PC-9 (cell line): ENCODE measurements around the gene WDR26. TPM values are rescaled to one million over a fixed set of nuclear protein-coding genes. Genes with fewer than 3 reads are reported as not detected.

Experiments used
- BruUV-seq: library from RNA; stranded (reverse); fragments of 400-500 nt; replicated peaks from 2 replicates; lab custom pipeline; 2021; lab: Mats Ljungman, UMichigan
- CTCF ChIA-PET: fragments of 300-600 bp; sonication (Branson Sonifier 250); formaldehyde crosslinking; loops from one replicate; lab custom pipeline; 2022; ENCODE audit warnings: antibody characterized with exemption; lab: Charles Lee
- POLR2A ChIA-PET: fragments of 300-600 bp; sonication (Branson Sonifier 250); formaldehyde crosslinking; loops from one replicate; lab custom pipeline; 2022; ENCODE audit warnings: antibody characterized with exemption; ENCODE audit not compliant: unreplicated experiment; lab: Charles Lee
- DNase-seq, 2 experiments: peaks; one replicate each; pipeline versions ENCODE4 v3.0.0 to v3.0.0-alpha.2; 2015 to 2022; ENCODE audit warnings: mixed read lengths in 1 of 2
- H2AFZ ChIP-seq: fragments of 200-600 bp; sonication (generic); 2 replicates; pipeline ENCODE4 v1.8.1; 2017; ENCODE audit warnings: antibody characterized with exemption
- H3F3A ChIP-seq: fragments of 200-600 bp; sonication (generic); 2 replicates; pipeline ENCODE4 v1.8.1; 2017; ENCODE audit warnings: antibody characterized with exemption, mild to moderate bottlenecking, low read depth; ENCODE audit not compliant: insufficient read depth
- H3K27ac ChIP-seq: fragments of 200-600 bp; sonication (generic); 2 replicates; pipeline ENCODE4 v1.6.1; 2016; ENCODE audit warnings: mixed run types
- H3K27me3 ChIP-seq: fragments of 200-600 bp; sonication (generic); 2 replicates; pipeline ENCODE4 v1.6.1; 2016; ENCODE audit warnings: low read depth, mixed run types; ENCODE audit not compliant: insufficient read depth
- H3K36me3 ChIP-seq: fragments of 200-600 bp; sonication (generic); 2 replicates; pipeline ENCODE4 v1.6.1; 2016; ENCODE audit warnings: low read depth, mixed run types
- H3K4me1 ChIP-seq: fragments of 200-600 bp; sonication (generic); replicated peaks from 2 replicates; pipeline ENCODE4 v1.6.1; 2016; ENCODE audit warnings: mixed run types; ENCODE audit not compliant: insufficient read depth
- H3K4me2 ChIP-seq: fragments of 200-600 bp; sonication (generic); 2 replicates; pipeline ENCODE4 v1.6.1; 2017; ENCODE audit warnings: mixed run types
- H3K4me3 ChIP-seq: fragments of 200-600 bp; sonication (generic); 2 replicates; pipeline ENCODE4 v1.6.1; 2016; ENCODE audit warnings: mixed run types
- H3K79me2 ChIP-seq: fragments of 200-600 bp; sonication (generic); 2 replicates; pipeline ENCODE4 v1.6.1; 2017; ENCODE audit warnings: low read depth, mixed run types
- H3K9me2 ChIP-seq: fragments of 200-600 bp; sonication (generic); 2 replicates; pipeline ENCODE4 v1.8.1; 2017; ENCODE audit warnings: mild to moderate bottlenecking; ENCODE audit not compliant: insufficient read depth
- H3K9me3 ChIP-seq: fragments of 200-600 bp; sonication (generic); 2 replicates; pipeline ENCODE4 v1.8.1; 2016; ENCODE audit warnings: low read depth; ENCODE audit not compliant: insufficient read depth
- H4K20me1 ChIP-seq: fragments of 200-600 bp; sonication (generic); 2 replicates; pipeline ENCODE4 v1.8.1; 2017; ENCODE audit not compliant: insufficient read depth
- EZH2 ChIP-seq: fragments of 200-600 bp; sonication (generic); IDR thresholded peaks from 2 replicates; pipeline ENCODE4 v1.8.0; 2017; ENCODE audit warnings: antibody characterized with exemption, low read depth
- intact Hi-C: fragments of 100-400 bp; cut with micrococcal nuclease; formaldehyde crosslinking; loops from one replicate; pipeline ENCODE4 v1.10.0; 2022; ENCODE audit not compliant: unreplicated experiment
- total RNA-seq: library from RNA; stranded (reverse); gene quantifications from 2 replicates; pipeline ENCODE4 v1.2.3, GENCODE V29; 2021
- TF ChIP-seq, protein P1 (sequence below): fragments of 200-600 bp; sonication (generic); conservative IDR thresholded peaks from 2 replicates; pipeline ENCODE4 v1.6.1; 2017; ENCODE audit warnings: mixed run types, antibody characterized with exemption, mild to moderate bottlenecking, moderate library complexity

The WDR26 gene
- total RNA-seq, 1 experiment from 2014 or later = 88.9 TPM

DNA sequence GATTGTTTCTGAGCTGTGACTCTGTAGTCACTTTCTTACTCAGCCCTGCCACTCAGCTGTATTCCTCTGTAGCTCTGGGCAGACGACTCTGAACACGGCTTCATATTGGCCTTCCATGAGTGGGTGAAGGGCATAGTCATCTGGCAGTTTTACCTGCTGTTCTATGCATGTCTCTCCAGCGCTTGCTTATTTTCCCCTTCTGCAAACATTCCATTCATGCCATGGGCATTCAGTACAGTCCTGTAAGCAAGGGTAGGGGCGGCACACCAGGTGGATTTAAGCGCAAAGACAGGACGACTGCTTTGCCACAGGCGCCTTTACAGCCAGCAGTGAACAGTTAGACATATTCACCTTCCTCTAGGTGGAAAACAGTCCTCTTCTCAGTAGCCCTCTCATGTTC, 4.4 kb upstream of the WDR26 start:
- H2AFZ ChIP-seq = no peak overlapping the region
- H3K4me3 ChIP-seq = no peak overlapping the region
- intact Hi-C loops = loop anchor here (10.0 kb wide), 1 partner anchor 416 kb away; no protein-coding TSS in a partner anchor
- no peak overlapping the region for H3K27ac ChIP-seq
- no peaks in the 10 kb centered on the region for H3K27me3 ChIP-seq
- H3K9me3 ChIP-seq = no peaks in the 10 kb centered on the region
- peaks cover 10% of the 10 kb centered on the region for H3F3A ChIP-seq
- CTCF ChIA-PET = no interaction called here
- H3K36me3 ChIP-seq = no peaks in the 10 kb centered on the region
- H3K79me2 ChIP-seq = peaks cover 41% of the 10 kb centered on the region
- H4K20me1 ChIP-seq = no peaks in the 10 kb centered on the region
- POLR2A ChIA-PET = no interaction called here
- no TSS peak for BruUV-seq
- peaks cover 22% of the 10 kb centered on the region for H3K4me1 ChIP-seq
- no peaks in the 10 kb centered on the region for H3K9me2 ChIP-seq
- DNase-seq = no peak
- TF ChIP-seq, protein P1, sequence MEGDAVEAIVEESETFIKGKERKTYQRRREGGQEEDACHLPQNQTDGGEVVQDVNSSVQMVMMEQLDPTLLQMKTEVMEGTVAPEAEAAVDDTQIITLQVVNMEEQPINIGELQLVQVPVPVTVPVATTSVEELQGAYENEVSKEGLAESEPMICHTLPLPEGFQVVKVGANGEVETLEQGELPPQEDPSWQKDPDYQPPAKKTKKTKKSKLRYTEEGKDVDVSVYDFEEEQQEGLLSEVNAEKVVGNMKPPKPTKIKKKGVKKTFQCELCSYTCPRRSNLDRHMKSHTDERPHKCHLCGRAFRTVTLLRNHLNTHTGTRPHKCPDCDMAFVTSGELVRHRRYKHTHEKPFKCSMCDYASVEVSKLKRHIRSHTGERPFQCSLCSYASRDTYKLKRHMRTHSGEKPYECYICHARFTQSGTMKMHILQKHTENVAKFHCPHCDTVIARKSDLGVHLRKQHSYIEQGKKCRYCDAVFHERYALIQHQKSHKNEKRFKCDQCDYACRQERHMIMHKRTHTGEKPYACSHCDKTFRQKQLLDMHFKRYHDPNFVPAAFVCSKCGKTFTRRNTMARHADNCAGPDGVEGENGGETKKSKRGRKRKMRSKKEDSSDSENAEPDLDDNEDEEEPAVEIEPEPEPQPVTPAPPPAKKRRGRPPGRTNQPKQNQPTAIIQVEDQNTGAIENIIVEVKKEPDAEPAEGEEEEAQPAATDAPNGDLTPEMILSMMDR = no peak
- no peak for TF ChIP-seq EZH2
- H3K4me2 ChIP-seq = no peak overlapping the region

DNA sequence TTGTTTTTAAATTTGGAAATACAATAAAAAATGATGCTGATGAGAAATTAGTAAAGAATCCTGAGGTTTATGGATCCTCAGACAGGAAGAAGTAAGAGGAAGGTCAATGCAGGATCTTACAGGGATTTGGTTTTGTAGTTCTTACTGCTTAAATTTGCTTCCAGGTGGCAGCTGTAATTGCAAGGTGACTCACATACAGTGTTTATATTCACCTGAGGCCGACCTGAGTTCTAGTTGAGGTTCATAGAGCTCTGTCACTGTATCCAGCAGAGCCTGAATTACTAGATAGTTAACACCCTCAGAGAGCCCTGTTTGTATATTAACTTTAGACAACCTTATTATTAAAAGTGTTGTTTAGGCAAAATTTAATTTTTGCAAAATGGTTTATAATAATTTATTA, 1.4 kb upstream of the WDR26 start:
- no peaks in the 10 kb centered on the region for H3K9me2 ChIP-seq
- no peaks in the 10 kb centered on the region for H3K27me3 ChIP-seq
- peak overlapping the region; percentile 71; the same call in 1 of the 2 replicates for H3K4me3 ChIP-seq
- CTCF ChIA-PET = interaction anchor here (0.5 to 1.1 kb wide), 2 partner anchors 21 to 24 kb away, joined by 4 read pairs; no protein-coding TSS in a partner anchor
- DNase-seq = peak; percentile 25 to 82
- peaks cover 21% of the 10 kb centered on the region for H3F3A ChIP-seq
- intact Hi-C loops = loop anchor here (1.0 to 10.0 kb wide), 3 partner anchors 18 to 419 kb away; no protein-coding TSS in a partner anchor
- no peak overlapping the region for H2AFZ ChIP-seq
- no peaks in the 10 kb centered on the region for H3K9me3 ChIP-seq
- POLR2A ChIA-PET = interaction anchor here (0.6 to 1.0 kb wide), 4 partner anchors 11 to 486 kb away, joined by 5 to 9 read pairs (median 7); no protein-coding TSS in a partner anchor
- peaks cover 42% of the 10 kb centered on the region for H3K4me1 ChIP-seq
- peak overlapping the region; percentile 87 for H3K4me2 ChIP-seq
- peak overlapping the region; percentile 71 for H3K27ac ChIP-seq
- no TSS peak for BruUV-seq
- peaks cover 22% of the 10 kb centered on the region for H4K20me1 ChIP-seq
- TF ChIP-seq, protein P1 = no peak
- no peak for TF ChIP-seq EZH2
- peaks cover 18% of the 10 kb centered on the region for H3K36me3 ChIP-seq
- peaks cover 71% of the 10 kb centered on the region for H3K79me2 ChIP-seq

DNA sequence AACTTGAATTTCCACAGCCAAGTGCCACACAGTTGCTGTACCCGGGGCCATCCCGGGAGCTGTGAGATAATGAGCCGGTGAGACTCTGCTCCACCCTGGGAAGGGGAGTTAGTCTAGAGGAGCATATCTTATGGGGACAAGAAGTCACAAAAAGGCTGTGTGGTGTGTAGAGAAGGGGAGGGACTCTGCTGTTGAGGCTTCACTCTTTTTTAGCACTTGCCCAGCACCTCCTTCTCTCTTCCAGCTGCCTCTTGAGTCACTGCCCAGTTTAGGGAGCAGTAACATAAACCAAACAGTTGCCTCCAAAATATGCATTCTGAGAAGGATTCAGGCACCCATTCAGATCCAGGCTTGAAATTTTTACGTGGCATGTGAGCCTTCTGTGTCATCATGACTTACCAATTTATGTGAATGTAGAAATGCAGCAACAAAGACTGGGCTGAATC, 744 bp upstream of the WDR26 start:
- H3K4me1 ChIP-seq = peaks cover 48% of the 10 kb centered on the region
- H4K20me1 ChIP-seq = peaks cover 28% of the 10 kb centered on the region
- peak overlapping the region; percentile 87 for H3K4me2 ChIP-seq
- H3F3A ChIP-seq = peaks cover 25% of the 10 kb centered on the region
- CTCF ChIA-PET = interaction anchor here (0.5 to 1.4 kb wide), 2 partner anchors 22 to 25 kb away, joined by 4 read pairs; no protein-coding TSS in a partner anchor
- no peaks in the 10 kb centered on the region for H3K9me2 ChIP-seq
- POLR2A ChIA-PET = interaction anchor here (0.6 to 1.0 kb wide), 2 partner anchors 53 to 487 kb away, joined by 5 to 7 read pairs; no protein-coding TSS in a partner anchor
- no peaks in the 10 kb centered on the region for H3K9me3 ChIP-seq
- no peaks in the 10 kb centered on the region for H3K27me3 ChIP-seq
- H2AFZ ChIP-seq = peak overlapping the region; percentile 97
- no peak for TF ChIP-seq EZH2
- TF ChIP-seq, protein P1 = no peak
- peak overlapping the region; percentile 71 for H3K27ac ChIP-seq
- intact Hi-C loops = loop anchor here (1.0 to 10.0 kb wide), 2 partner anchors 63 to 419 kb away; no protein-coding TSS in a partner anchor
- H3K36me3 ChIP-seq = peaks cover 24% of the 10 kb centered on the region
- TSS peak; percentile 74 for BruUV-seq
- DNase-seq = peak in 1 of 2 experiments; percentile 64
- H3K4me3 ChIP-seq = peak overlapping the region; percentile 71
- H3K79me2 ChIP-seq = peaks cover 77% of the 10 kb centered on the region
